ENCODE data around the gene OR11H12. TPM values are rescaled to one million over a fixed set of nuclear protein-coding genes. Genes with fewer than 3 reads are reported as not detected.

The OR11H12 gene
- total and polyA plus RNA-seq, 9 of the 15 experiments (the other 6 are each of a cell fraction or from before 2014, with no cell fraction given) = not detected

Small RNAs within 50 kb of the gene (small RNA-seq; reads per million reads assigned to genes)
- gene CR383656.6 (not detected), gene CR383656.7 (not detected), gene CR383656.9 (not detected)

Data from K562 (cell line).